Loucy (cell line): ENCODE data around the gene ZFYVE28.

ENCODE experiments used
- EZH2phosphoT487 ChIP-seq: fragments of 200-600 bp; IDR thresholded peaks from 2 replicates; pipeline ENCODE4 v1.6.1; 2018; ENCODE audit warnings: antibody characterized with exemption, mild to moderate bottlenecking, moderate library complexity, borderline replicate concordance
- TF ChIP-seq, protein P1 (sequence below): fragments of 200-600 bp; sonication (generic); conservative IDR thresholded peaks from 2 replicates; pipeline ENCODE4 v1.5.1; 2014; ENCODE audit warnings: mild to moderate bottlenecking, antibody characterized with exemption, low read length

- TF ChIP-seq, protein P1, sequence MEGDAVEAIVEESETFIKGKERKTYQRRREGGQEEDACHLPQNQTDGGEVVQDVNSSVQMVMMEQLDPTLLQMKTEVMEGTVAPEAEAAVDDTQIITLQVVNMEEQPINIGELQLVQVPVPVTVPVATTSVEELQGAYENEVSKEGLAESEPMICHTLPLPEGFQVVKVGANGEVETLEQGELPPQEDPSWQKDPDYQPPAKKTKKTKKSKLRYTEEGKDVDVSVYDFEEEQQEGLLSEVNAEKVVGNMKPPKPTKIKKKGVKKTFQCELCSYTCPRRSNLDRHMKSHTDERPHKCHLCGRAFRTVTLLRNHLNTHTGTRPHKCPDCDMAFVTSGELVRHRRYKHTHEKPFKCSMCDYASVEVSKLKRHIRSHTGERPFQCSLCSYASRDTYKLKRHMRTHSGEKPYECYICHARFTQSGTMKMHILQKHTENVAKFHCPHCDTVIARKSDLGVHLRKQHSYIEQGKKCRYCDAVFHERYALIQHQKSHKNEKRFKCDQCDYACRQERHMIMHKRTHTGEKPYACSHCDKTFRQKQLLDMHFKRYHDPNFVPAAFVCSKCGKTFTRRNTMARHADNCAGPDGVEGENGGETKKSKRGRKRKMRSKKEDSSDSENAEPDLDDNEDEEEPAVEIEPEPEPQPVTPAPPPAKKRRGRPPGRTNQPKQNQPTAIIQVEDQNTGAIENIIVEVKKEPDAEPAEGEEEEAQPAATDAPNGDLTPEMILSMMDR, result no peak
- TF ChIP-seq EZH2phosphoT487, result no peak
These were observed 135.2 kb downstream of the ZFYVE28 start for GRCh38 chr4:2283199-2283711.
